Liver (tissue), 3 donors: ENCODE data around the gene PTGDR.

Experiments used
- CTCF ChIP-seq: fragments of 150-350 bp; IDR thresholded peaks from 2 replicates; pipeline ENCODE4 v1.5.1; 2017; ENCODE audit warnings: improper control_type of control experiment, low read depth, low read length; ENCODE audit not compliant: missing input control
- HNF4G ChIP-seq: IDR thresholded peaks from 2 replicates; pipeline ENCODE4 v1.6.1; 2016; ENCODE audit warnings: antibody characterized with exemption
- JUND ChIP-seq, 2 donors: IDR thresholded peaks; 2 replicates each; pipeline ENCODE4 v1.6.1; 2016; ENCODE audit warnings: antibody characterized with exemption in 2 of 2
- MAX ChIP-seq: IDR thresholded peaks from 2 replicates; pipeline ENCODE4 v1.6.1; 2016; ENCODE audit warnings: antibody characterized with exemption
- RAD21 ChIP-seq, 2 donors: IDR thresholded peaks; 2 replicates each; pipeline ENCODE4 v1.6.1; 2016; ENCODE audit warnings: antibody characterized with exemption in 2 of 2, mild to moderate bottlenecking in 2 of 2
- REST ChIP-seq: IDR thresholded peaks from 2 replicates; pipeline ENCODE4 v1.6.1; 2016; ENCODE audit warnings: antibody characterized with exemption, mild to moderate bottlenecking
- SP1 ChIP-seq: IDR thresholded peaks from 2 replicates; pipeline ENCODE4 v1.6.1; 2018; ENCODE audit warnings: antibody characterized with exemption, mild to moderate bottlenecking
- TAF1 ChIP-seq: conservative IDR thresholded peaks from 2 replicates; pipeline ENCODE4 v1.6.1; 2016; ENCODE audit warnings: antibody characterized with exemption, mild to moderate bottlenecking
- YY1 ChIP-seq: IDR thresholded peaks from 2 replicates; pipeline ENCODE4 v1.6.1; 2016; ENCODE audit warnings: antibody characterized with exemption, mild to moderate bottlenecking
- ZBTB33 ChIP-seq: IDR thresholded peaks from 2 replicates; pipeline ENCODE4 v1.6.1; 2016; ENCODE audit warnings: antibody characterized with exemption
- donor health status: healthy.
- donor health status: healthy.

- TF ChIP-seq YY1 (no peak), CTCF (no peak), REST (no peak), SP1 (no peak), RAD21 (IDR thresholded peaks at IDR 0.05) (no peak), MAX (no peak), ZBTB33 (no peak), HNF4G (no peak), TAF1 (no peak), JUND (IDR thresholded peaks at IDR 0.05) (no peak)
These were observed 14.0 kb upstream of the PTGDR start for GRCh38 chr14:52253503-52253902.
